Prostate gland (tissue), 2 donors: ENCODE results near the gene HTATIP2.

Experiments
- CTCF ChIP-seq, 4 experiments: fragments of 200-600 bp in 2 of 4; fragments of 450-650 bp in 2 of 4; sonication (generic) in 2 of 4; IDR thresholded peaks; 1 replicate in 3 of 4; 2 replicates in 1 of 4; pipeline ENCODE4 v1.5.1; 2016 to 2019; ENCODE audit warnings: antibody characterized with exemption in 4 of 4, mild to moderate bottlenecking in 2 of 4, moderate library complexity in 2 of 4
- POLR2AphosphoS5 ChIP-seq: sonication (generic); formaldehyde crosslinking; IDR thresholded peaks from one replicate; pipeline ENCODE4 v1.6.1; 2017; ENCODE audit warnings: antibody characterized with exemption

- TF ChIP-seq CTCF (IDR thresholded peaks at IDR 0.05) = no peak
- TF ChIP-seq POLR2AphosphoS5 = no peak
Measured at GRCh38 chr11:20373568-20374209, 10.2 kb downstream of the HTATIP2 start.
